NOMO-1 treated with DMSO at 0.1 percent for 48 hours (cell line): ENCODE data around the gene SLC9C1.

Experiments
- DNase-seq: peaks from one replicate; lab custom pipeline; 2025; ENCODE audit not compliant: unreplicated experiment; lab: John Stamatoyannopoulos, UW

Gene SLC9C1

DNA sequence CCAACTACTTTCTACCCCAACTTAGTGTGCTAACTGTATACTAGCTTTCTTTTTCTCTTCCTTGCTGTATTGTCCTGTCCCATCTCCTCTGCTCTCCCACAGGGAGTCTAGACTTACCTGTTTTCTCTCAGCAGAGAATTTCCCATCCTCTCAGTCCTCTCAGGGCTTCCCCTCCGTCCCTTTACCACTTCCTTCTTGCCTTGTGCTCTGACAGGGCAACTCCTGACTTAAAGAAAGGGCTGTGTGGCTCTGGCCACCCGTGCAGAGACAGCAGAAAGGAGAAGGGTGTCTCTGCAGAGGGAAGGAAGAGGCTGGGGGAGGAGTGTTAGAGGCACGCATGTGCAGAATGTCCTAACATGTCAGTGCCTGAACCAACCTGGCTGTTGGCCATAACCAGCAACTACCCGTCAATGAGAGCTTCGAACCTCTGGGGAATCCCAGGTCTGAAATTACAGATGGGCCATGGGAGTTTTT is 161.0 kb downstream of the SLC9C1 start, which contains the start of gene GCSAM:
TSS of gene GCSAM (minus strand) at position 274 of the 474 bp plus-strand sequence. CDS start at position 146, 128 bp downstream.
- DNase-seq: peak; percentile 84

DNA sequence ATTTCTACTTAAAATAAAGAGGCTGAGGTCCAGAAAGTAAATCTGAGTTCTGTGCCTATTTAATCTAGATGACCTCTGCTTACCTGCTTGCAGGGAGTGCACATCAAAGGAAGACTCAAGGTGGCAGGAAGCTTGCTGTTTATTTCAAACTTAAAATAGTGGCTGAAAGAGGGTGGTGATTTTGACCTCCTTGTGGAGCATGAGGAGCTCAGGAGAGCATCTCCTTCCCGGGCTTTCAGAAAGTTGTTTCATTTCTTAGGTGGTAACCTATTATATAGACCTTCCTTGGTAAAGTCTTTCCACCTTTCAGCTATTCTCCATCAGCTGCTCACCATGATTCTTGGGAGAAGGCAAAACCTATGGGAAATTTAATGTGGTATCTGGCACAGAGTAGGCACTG is 161.5 kb downstream of the SLC9C1 start:
- no peak for DNase-seq

DNA sequence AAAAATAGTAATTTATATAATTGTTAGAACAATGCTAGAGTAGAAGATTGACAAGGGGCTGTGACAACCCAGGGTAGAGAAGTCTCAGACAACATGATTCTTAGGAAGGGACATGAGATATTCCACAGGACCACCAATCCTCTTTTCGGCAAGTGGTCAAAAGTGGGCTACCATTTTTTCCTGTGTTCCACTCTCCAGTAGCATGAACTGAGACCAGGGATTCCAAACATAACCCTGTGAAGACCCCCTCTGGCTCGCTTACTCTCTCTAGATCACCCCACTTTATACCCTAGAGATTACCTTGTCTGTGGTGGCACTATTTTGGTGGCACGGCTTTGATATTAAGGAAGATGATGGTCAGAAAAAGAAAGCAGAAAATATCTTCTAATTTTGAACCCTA is 161.9 kb downstream of the SLC9C1 start:
- DNase-seq: no peak

DNA sequence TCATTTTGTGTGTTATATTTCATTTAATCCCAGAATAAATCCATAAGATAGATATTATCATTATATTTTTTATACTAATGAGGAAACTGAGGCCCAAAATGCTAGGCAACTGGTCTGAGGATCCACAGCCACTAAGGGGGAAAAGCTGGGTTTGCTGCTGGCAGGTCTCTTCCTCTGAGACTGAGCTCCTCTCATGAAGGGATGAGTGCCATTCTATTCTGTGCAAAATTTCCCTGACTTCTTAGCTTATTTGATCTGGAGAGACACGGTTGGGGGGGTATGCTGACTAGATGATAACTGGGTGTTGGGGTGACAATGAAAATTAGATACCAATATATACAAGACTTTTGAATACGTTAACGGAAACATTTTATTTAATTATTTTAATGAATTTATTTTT is 162.9 kb downstream of the SLC9C1 start:
- DNase-seq: no peak

DNA sequence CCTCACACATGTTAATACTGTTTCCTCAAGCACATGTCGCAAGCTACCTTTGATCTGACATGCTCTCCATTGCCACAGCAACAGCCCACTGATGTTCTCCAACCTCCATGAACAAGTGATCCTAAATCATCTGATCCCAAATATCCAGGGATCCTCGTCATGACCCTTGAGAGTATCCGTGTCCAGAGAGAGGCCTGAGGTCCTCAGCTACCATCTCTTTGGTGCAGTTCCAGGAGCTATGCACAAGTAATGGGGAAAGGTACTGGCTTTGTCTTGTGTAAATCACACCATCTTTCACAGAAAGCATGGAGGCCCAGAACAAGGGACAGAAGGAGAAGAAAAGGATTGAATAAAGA is 163.4 kb downstream of the SLC9C1 start:
- DNase-seq: no peak

DNA sequence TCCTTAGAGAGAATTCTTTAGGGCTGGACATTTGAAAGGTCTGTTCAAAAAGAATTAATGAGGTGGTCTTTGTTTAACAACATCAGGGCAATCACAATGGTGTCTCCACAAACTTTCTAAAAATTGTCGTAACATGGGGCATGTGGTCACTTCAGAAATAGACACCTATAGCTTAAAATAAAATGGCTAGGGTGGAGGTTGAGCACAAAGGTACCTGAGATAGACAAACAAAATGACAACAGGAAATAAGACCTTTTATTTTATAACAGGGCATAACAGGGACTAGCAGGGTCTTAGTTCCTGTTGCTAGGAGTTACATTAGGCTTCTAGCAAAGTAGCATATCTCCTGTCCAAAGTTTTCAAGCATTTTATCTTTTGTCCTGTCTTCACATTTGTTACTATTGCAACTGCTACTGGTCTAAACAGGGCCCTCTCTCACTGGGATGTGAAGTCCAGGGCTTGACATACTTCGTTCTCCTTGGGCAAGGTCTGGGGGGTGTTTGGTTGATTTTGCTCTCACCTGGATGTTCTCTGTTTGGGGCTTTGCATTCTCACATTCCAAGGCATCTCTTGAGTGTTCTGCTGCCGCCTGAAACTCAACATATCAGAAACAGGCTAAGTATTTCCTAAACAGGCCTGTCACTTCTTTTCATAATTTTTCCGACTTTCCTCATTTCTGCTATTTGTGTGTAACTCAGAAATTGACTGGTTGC is 163.9 kb downstream of the SLC9C1 start:
- DNase-seq: no peak

DNA sequence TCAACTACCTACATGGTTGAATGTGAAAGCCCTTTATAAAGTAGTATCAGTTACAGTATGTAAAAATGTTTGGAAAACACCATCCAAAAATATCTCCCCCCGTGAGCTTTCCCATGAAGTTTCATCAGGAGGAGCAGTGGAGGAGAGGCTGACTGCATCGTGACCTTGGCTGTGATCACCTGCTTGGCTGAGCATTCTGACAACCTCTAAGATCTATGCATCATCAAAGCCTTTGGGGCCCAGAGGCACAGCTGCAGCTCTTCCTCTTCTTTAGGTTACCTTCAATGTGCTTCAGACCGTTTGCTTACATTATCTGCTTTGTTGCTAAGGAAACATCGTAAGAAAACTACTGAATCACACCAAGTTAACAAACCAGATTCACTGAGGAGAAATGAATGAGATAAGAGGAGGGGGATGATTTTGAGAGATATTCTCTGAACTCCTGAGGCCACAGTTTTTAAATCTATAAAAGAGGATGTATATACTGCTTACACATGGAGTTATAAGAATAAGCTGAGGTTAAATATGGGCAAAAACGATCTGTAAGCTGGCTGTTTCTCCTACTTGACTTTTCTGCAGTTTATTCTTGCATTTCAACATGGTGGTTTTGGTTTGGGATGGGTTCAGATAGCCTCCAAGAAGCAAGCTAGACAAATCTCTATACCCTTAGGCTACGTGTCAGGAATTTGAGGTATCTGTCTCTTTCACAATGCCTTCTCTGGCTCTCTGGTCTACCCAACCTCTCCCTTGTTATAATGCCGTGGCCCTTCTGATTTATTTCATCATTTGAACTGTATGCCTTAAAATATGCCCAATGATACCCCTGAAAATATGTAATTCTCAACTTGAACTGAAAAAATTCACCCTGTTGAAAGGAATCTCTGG is 164.9 kb downstream of the SLC9C1 start:
- DNase-seq: peak; percentile 49

DNA sequence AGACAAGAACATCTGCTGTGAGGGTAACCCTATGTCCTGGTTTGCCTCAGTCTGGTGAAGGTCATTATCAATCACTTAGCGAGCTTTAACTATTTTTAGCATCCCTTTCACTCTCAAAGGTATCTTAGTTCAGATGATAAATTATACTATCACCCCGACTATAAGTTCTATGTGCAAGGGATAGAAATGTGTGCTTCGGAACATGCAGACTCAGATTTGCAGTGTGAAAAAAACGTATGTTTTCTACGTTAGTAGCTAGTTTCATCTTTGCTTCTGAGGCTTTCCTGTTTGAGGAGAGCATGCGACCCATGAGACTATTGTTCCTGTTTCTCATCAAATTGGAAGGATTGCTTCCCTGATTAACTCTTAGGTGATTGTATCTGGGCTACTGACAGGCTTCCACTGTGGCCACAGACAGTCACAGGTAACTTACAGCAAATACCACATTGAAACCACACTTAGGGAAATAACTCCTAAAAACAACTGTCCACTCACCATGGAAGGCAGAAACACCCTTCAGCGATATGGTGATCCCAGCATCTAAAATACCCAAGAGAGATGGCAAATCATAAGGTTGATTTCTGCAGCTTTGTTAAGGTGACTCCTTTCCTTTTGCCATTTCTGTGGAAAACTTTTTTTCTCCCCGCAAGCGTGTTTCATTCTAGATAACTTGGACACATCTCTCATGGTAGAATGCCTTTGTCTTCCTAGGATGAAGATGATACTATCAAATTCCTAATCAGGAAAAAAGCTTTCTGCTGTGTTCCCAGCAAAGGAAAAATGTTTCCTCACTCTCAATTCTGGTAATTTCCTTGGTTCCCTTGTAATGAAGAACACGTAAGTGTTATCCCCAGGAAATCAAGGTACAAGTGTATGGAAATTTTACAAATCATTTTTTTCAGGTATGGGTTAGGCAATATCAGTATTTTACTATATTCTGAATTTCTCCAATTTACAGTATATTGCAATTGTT is 166.2 kb downstream of the SLC9C1 start:
- peak; percentile 7 for DNase-seq

DNA sequence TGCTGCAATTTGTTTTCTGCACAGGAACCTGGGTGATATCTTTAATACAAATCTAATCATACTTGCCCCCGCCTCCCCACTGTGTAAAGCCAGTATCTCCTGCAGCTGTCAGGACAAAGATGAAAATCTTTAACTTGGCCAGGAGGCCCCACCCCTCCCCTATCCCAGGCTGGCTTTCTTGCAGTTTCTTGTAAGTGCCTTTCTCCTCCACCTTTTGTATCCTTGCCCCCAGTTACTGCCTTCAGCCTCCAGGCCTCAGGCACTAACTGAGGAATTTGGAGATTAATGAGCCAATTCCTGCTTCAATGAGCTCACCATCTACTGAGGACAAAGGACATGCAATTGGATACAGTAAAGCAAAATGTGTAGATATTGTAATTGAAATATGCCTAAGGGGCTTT is 167.5 kb downstream of the SLC9C1 start:
- DNase-seq: no peak

DNA sequence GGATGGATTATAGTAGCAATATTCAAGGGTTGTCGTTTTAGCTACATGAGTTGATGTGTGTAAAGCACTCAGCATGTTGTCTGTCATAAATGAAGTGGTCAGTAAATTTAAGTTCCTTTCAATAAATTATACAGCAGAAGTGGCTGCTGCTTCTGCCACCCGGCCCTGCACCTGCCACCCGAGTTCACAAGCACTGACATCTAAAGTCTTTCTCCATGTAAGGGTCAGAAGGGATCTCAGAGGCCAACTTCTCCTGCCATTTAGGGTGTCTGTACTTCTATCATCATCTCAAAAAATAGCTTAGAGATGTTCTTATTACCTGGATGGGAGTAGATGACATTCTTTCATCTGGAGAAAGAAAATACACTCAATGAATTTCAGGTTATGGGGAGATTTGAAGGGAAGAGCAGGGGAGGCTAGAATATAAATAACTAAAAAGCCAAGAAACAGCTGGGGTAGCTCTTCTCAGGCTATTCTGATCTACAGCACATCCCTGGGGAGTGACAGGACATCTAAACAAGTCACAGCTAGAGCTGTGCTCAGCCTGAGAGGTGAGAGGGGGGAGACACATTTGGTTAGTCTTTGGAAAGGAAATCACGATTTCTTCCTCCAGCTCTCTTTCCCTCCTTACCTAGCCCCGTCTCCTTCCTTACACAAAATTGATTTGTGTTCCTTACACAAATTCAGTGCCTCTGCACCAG is 169.0 kb downstream of the SLC9C1 start:
- DNase-seq: no peak

DNA sequence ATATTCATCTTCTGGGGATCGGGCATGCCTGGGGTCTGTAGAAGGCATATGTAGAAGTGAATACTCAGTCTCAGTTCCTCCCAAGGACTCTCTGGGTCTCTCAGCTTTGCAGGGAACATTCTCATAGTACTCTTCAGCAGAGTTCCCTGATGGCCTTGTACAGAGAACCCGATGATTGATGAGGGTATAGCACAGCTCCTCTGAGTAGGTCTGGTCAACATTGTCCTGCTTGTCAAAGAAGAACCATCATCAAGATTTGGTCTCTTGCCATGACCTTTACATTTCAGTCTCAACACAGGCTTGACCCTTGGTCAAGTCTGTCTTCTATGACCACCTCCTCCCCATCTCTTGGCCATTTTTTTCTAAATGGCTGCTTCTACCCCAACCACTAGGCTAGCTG is 170.5 kb downstream of the SLC9C1 start:
- DNase-seq: no peak

DNA sequence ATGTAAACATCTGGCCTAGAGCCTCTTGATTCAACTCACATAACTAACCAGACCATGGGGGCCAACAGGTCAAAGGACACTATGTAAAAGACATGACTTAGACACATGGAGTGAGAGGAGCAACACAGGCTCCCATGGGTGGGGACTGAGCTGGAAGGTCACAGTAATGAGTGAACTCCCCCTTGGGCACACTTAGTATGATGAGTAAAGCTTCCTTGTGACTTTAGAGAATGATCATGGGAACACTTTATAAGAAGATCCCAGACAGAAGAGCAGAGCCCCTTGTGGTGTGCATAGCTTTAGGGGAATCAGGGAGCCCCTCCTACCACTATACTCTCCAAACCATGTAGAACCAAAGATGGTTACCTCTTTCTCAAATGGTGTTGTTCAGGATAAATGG is 171.1 kb downstream of the SLC9C1 start:
- DNase-seq: no peak

DNA sequence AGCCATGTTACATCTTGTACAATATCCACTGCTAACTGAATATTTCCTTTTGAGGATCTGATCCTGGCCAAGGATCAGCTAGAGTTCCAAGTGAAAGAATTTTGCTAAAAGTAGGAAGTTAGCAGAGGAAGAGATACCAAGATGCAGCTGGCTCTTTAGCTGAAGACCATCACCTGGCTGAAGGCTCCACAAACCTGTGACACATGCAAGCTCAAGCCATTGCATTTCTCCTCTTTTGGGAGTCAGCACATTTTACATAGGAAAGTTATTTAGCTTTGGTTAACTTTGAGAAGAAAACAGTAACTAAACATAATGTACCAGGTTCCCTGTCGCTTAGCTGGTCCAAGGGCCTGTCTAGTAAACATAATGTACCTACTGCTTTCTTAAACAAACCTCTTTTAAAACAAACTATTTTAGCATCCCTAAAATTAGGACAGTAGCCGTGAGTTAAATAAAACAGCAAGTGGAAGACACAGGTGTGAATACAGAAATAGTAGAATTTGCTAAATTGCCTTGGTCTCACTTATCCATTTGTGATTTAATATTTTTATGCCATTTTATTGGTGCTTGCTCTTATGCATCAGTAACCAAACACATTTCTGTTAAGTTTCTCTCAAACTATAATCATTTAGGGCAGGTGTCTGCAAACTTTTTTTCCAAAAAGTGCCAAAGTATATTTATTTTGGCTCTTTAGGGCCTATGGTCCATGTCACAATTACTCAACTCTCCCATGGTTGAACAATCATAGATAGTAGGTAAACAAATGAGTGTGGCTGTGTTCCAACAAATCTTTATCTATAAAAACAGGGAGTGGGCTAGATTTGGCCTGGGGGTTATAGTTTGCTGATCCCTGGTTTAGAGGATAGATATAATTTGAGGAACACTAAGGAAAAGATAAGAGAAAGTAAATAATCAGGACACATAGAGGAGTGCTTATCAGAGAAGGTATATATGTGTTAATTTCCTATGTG is 172.2 kb downstream of the SLC9C1 start:
- no peak for DNase-seq

DNA sequence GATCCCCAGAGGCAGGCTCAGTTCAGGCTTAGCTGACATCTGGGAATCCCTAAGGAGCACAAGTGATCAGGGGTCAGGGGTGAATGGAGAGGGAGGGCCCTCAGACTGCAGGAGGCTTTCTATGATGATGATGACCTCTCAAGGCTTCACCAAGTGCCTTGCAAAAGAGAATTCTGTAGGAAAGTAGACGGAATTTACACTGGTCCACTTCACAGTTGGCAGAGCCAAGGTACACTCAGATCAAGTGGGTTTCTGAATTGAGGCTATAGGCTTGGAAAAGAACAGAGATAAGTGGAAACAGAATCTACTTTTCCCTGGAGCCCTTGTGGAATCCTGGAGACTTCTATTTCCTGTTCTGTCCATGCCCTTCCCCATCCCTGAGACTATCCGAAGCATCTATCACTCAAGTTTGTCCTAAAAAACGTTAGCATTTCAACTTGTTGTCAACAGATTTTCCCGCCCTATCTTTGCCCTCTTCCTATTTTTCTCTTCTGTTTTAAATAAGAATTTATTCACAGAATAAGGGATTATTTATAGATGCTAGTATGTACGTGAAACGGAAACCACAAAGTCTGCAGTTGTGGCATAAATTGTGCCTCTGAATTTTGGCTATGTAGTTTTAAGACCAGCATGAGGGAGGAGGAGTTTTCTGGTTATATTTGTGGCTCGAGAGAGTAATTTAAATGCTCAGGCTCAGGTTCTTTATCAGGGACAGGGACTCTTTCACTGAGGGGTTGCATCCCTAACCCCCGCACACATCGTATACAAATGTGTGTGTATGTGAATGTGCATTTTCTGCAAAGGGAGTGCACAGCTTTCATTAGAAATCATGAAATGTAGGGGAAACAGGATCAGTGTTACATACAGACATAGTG is 173.8 kb downstream of the SLC9C1 start:
- DNase-seq: peak; percentile 58

DNA sequence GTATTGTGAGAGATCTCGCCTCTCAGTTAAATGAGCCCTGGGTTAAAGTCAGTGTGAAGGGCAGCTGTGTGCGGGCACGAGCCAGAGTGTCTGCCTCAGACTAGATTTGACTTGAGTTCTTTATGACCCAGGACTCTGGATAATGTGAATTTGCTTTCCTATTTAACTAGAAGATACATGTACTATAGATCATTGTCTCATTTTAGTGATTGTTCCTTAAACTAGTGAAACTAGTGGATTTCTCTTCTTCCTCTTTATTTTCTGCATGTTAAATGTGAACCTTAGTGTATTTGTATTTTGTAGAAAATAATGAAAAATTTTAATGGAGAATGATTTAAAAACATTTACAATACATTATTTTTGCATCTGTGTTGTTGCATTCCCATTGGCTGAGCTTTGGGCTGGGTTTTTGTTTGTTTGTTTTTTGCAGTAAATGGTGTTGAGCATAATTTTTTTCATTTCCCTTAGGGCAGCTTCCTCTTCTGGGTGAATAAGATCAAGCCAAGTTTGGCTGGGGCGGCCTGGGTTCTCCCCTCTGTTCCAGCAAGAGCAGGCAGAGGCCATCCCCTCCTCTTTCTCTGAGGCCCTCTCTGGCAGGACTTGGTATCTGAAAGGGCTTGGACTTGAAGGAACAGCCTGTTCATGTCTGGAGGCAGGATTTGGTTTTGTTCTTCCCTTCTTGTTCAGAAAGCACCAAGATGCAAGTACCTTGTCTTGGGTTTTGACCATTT is 176.0 kb downstream of the SLC9C1 start:
- peak; percentile 80 for DNase-seq

DNA sequence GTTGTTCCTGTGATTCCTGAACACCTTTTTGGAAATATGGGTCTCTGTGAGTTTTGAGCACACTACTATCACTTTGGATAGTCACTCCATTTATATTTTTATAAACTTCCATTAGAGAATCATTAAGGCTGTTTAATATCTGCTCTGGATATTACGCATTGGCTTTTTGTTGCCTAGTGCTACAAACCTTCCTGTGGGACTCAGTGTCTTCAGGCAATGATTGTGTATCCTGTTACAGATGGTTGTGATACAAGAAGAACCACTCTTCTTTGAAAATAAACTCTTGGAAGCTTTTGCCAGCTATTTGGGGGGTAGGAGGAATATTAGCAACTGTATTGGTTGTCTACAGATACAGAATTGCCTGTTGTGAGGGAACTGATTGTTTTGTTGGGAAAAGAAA is 176.6 kb downstream of the SLC9C1 start:
- DNase-seq: no peak

DNA sequence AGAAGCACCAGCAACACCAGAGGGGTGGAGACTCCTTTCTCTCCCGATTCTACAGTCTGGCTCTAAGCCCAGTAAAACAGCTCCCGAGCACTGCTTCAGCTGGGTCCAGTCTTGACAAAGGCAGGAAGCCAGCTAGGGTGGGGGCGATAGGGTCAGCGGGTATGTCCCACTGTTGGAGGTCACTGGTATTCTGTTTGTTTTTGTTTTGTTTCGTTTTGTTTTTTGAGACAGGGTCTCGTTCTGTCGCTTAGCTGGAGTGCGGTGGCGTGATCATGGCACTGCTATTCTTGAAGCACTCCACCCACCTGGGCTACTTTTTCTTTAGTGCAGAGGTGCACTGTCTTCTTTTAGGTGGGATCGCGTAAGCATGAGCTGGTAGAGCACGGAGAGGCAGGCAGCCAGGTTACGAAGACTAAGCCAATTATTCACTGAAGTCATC is 177.2 kb downstream of the SLC9C1 start:
- DNase-seq: no peak
